ENCODE data around the gene CHIA. TPM values are rescaled to one million over a fixed set of nuclear protein-coding genes. Genes with fewer than 3 reads are reported as not detected.
A peak's percentile ranks its signal among the peaks of the same experiment; 100 is the strongest.

The CHIA gene
- total and polyA plus RNA-seq, 8 donors, result 3.9 to 604 (median 23.2) TPM; not detected in 1

DNA sequence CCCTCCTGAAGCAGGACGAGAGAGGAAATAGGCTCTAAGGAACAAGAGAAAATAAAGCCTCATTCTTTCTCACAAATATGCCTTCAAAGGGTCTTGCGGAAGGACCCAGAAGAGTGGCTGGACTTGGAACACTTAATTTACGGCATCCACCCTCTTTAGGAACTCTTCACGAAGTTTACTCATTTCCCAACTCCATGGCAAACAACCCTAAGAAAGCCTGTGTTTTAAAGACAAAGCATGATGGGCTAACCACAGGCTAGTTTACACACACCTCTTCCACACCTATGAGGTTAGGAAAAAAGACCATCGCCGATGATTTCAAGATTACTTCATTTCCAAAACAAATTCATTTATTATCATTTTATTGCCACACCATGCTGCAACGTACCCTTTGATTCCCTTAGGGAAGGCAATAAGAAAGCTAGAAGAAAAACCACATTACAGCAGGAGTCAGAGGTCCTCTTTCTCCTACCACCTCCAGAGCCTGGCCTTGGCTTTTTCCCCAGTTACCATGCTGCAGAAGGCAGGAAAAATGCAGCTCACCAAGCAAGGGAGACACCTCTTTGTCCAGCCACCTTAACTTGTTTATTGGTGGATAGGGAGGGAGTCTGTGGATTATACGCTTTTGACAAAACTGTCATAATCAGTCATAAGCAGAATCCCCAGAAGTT is 33.5 kb upstream of the CHIA start:
- H3K4me1 ChIP-seq, result no peaks in the 10 kb centered on the region
- no peaks in the 10 kb centered on the region for H3K9me3 ChIP-seq
- no peak overlapping the region for H3K27ac ChIP-seq
- WGBS, 5 donors, result 76 to 84% (median 81%) methylated on average over 8 of the region's 8 CpGs
- H3K4me3 ChIP-seq, result no peak overlapping the region
- no peaks in the 10 kb centered on the region for H3K36me3 ChIP-seq
- no peaks in the 10 kb centered on the region for H3K27me3 ChIP-seq
- DNase-seq, result no peak
- TF ChIP-seq POLR2A (IDR thresholded peaks at IDR 0.05), result no peak
- intact Hi-C loops (cut with DNase I; ENCODE audit: low total_unique reads), result no loop called here

DNA sequence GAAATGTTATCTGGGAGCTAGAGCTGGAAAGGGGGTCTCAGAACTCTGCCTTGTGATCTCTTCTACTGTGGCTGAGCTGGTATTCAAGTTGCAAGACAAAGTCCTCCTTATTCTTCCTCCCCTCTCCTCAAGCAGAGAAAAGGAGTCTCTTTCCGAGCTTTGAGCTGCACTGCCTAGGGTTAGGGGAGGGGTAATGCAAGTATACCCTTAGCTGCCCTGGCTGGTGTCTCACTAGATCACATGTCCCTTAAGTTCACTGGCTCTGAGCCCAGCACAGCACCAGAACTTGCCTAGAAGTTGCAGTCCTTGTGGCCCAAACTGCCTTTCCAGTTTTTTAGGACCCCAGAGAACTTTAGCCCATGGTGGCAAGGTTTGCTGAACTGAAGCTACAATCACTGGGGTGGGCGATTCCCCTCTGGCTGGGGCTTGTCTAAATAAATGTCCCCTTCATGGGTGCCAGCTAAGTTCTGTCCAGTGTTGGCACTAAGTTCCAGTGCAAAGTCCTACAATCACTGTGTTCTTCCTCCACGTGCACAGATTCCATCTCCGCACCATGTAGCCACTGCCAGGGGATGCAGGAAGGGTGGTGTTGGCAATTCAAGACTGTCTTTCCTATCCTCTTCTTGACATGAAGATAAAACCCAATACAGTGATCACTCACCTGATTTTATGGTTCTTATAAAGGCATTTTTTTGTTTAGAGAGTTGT is 22.7 kb upstream of the CHIA start:
- no peak for TF ChIP-seq POLR2A (IDR thresholded peaks at IDR 0.05)
- no peak for TF ChIP-seq POLR2AphosphoS5 (IDR thresholded peaks at IDR 0.05)
- TF ChIP-seq EP300 (IDR thresholded peaks at IDR 0.05), result no peak
- TF ChIP-seq, protein P1, sequence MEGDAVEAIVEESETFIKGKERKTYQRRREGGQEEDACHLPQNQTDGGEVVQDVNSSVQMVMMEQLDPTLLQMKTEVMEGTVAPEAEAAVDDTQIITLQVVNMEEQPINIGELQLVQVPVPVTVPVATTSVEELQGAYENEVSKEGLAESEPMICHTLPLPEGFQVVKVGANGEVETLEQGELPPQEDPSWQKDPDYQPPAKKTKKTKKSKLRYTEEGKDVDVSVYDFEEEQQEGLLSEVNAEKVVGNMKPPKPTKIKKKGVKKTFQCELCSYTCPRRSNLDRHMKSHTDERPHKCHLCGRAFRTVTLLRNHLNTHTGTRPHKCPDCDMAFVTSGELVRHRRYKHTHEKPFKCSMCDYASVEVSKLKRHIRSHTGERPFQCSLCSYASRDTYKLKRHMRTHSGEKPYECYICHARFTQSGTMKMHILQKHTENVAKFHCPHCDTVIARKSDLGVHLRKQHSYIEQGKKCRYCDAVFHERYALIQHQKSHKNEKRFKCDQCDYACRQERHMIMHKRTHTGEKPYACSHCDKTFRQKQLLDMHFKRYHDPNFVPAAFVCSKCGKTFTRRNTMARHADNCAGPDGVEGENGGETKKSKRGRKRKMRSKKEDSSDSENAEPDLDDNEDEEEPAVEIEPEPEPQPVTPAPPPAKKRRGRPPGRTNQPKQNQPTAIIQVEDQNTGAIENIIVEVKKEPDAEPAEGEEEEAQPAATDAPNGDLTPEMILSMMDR (IDR thresholded peaks at IDR 0.05), result no peak
- 65 to 82% (median 74%) methylated on average over 4 of the region's 4 CpGs for WGBS, 5 donors

DNA sequence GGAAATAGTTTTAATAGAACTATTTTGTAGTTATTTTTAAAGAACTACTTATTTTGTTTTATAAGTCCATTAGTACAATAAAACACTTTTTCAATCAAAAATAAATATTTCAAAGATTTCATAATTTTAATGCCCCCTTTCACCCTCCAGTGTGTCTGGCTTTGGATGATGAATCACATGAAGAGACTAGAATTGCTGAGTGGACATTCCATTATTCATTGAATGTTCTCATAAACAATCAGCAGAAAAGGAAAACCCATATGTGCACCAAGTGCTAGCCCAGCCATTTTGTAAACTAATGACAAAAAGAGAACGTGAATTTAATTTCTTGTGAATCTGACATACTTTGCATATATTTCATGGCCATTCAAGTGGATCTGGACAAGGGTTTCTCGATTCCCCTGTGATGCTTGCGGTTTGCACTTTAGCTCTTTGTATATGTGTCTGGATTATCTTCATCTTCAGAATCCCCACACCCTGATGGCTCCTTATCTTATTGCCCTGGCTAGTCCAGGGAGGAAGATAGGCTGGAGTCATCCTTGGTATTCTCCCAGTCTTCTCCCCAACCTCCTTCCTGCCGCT is 20.7 kb upstream of the CHIA start:
- intact Hi-C loops (cut with DNase I; ENCODE audit: low total_unique reads), result no loop called here
- WGBS, 5 donors, result 82 to 93% (median 86%) methylated on average over 4 of the region's 4 CpGs
- Histone ChIP-seq H3K27me3 (peaks cover 0 to 41% (median 15%) of the 10 kb centered on the region in 3 donors), H3K9me3 (peaks cover 0 to under 1% (median 0%) of the 10 kb centered on the region in 4 donors), H3K36me3 (no peaks in the 10 kb centered on the region), H3K27ac (no peak overlapping the region), H3K4me1 (peaks cover 0 to 10% (median 5%) of the 10 kb centered on the region in 4 donors), H3K4me3 (no peak overlapping the region)
- no peak for DNase-seq
- TF ChIP-seq POLR2A (IDR thresholded peaks at IDR 0.05) (no peak), POLR2AphosphoS5 (IDR thresholded peaks at IDR 0.05) (no peak), EP300 (IDR thresholded peaks at IDR 0.05) (no peak)
- TF ChIP-seq, protein P1 (IDR thresholded peaks at IDR 0.05), result no peak

More for the DNA sequence above, 22.7 kb upstream of the CHIA start:
- H3K9me3 ChIP-seq, result peaks cover 0 to 4% (median 0%) of the 10 kb centered on the region in 4 donors
- H3K4me3 ChIP-seq, result no peak overlapping the region
- H3K27me3 ChIP-seq, result peaks cover 0 to 40% (median 15%) of the 10 kb centered on the region in 3 donors
- H3K27ac ChIP-seq, result no peak overlapping the region
- H3K36me3 ChIP-seq, result no peaks in the 10 kb centered on the region
- DNase-seq, result peak in 1 of 2 donors; percentile 32
- peaks cover 0 to 10% (median 5%) of the 10 kb centered on the region in 4 donors for H3K4me1 ChIP-seq
- intact Hi-C loops (cut with DNase I; ENCODE audit: low total_unique reads), result no loop called here

DNA sequence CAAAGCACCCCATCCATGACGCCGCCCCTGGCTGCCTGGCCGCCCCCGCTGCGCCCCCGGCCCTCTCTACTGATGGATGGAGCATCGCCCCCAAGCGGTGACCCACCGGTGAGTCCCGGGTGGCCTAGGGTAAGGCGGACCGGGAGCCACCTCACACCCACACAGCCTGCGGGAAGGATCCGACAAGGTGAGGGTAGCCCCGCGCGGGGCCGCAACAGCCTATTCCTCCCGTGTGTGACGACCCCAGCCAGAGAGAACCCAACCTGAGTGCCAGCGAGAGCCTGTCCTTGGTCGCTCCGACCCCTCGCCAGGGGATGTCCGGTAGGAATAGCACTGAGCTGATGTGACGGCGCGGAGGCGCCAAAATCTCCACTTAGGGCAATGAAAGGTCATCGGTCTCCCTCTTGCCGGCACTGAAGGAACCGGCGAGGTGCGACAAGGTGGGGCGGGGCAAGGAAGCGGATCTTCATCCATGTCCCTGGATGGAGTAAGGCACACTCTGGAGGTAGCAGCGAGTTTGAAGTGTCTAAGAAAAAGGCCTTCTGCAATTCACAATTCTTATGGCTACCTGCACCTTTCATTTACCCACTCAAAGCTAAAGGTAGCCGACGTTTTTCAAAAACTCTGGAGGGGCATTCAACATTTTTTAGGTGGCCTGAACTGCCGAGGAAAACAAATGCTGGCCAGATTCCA is 19.7 kb upstream of the CHIA start:
- Histone ChIP-seq H3K36me3 (no peaks in the 10 kb centered on the region), H3K4me3 (peak overlapping the region; percentile 1 to 12 (median 9)), H3K9me3 (no peaks in the 10 kb centered on the region), H3K27me3 (peaks cover 0 to 41% (median 15%) of the 10 kb centered on the region in 3 donors), H3K27ac (no peak overlapping the region), H3K4me1 (peaks cover 0 to 10% (median 5%) of the 10 kb centered on the region in 4 donors)
- WGBS, 5 donors, result 9 to 17% (median 13%) methylated on average over 26 to 40 of the region's 40 CpGs
- TF ChIP-seq EP300 (IDR thresholded peaks at IDR 0.05) (no peak), POLR2AphosphoS5 (IDR thresholded peaks at IDR 0.05) (no peak), POLR2A (IDR thresholded peaks at IDR 0.05) (no peak)
- TF ChIP-seq, protein P1 (IDR thresholded peaks at IDR 0.05), result no peak
- no peak for DNase-seq
- intact Hi-C loops (cut with DNase I; ENCODE audit: low total_unique reads), result no loop called here
